ENCODE data around the gene LPO. TPM values are rescaled to one million over a fixed set of nuclear protein-coding genes. Genes with fewer than 3 reads are reported as not detected.

Gene LPO
- total RNA-seq, 1 donor from 2014 or later: 0.27 TPM

DNA sequence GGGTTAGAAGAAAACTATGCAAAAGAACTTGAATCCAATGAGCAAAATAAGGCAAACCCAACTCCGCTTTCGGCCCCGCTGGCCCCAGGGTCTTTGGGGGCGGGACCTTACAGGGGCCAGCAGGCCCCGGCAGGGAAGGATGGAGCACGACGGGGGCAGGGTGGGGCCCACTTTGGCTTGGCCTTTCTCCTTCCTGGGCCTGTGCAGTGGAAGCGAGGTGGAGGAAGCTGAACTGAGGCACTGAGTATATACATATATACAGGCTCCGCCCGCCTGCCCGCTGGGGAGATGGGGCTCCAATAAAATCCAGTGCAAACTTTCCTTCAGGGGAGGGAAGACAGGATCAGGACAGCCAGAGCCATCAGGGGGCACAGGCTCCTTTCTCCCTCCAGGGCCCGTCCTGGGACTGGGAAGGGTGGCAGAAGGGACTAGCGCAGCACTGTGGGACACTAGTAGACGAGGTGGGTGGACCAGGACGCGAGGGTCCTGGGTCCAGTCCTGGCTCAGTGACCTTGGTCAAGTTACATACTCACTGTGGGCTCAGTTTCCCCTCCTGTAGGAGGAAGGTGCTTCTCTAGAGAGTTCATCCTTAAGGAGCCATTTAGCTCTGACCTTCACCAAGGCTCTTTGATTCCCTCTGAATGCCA lies 63.2 kb downstream of the LPO start:
- H3K36me3 Mint-ChIP-seq: no peaks in the 10 kb centered on the region
- DNase-seq (ENCODE audit: low spot score in 2 of 2, unreplicated experiment in 2 of 2): peak in 1 of 2 experiments; percentile 17
- TF ChIP-seq CTCF (IDR thresholded peaks at IDR 0.05; ENCODE audit: unreplicated experiment): no peak
- H3K9me3 Mint-ChIP-seq: peaks cover 13% of the 10 kb centered on the region
- H3K4me3 Mint-ChIP-seq: no peak overlapping the region
- peaks cover 15% of the 10 kb centered on the region for H3K27me3 Mint-ChIP-seq (ENCODE audit: low read depth)
- no peak overlapping the region for H3K27ac Mint-ChIP-seq
- no peaks in the 10 kb centered on the region for H3K4me1 Mint-ChIP-seq

GRCh38 chr17:58302171-58302918 lies 64.0 kb downstream of the LPO start:
- Mint-ChIP-seq H3K36me3 (no peaks in the 10 kb centered on the region), H3K4me1 (no peaks in the 10 kb centered on the region), H3K4me3 (no peak overlapping the region), H3K9me3 (peaks cover 13% of the 10 kb centered on the region), H3K27ac (no peak overlapping the region), H3K27me3 (ENCODE audit: low read depth) (peaks cover 15% of the 10 kb centered on the region)
- peak in 1 of 2 experiments; percentile 30 for DNase-seq (ENCODE audit: low spot score in 2 of 2, unreplicated experiment in 2 of 2)
- no peak for TF ChIP-seq CTCF (IDR thresholded peaks at IDR 0.05; ENCODE audit: unreplicated experiment)

- Mint-ChIP-seq H3K9me3 (peaks cover 11% of the 10 kb centered on the region), H3K27me3 (ENCODE audit: low read depth) (peaks cover 13% of the 10 kb centered on the region), H3K4me3 (no peak overlapping the region), H3K36me3 (no peaks in the 10 kb centered on the region), H3K4me1 (no peaks in the 10 kb centered on the region), H3K27ac (no peak overlapping the region)
- TF ChIP-seq CTCF (IDR thresholded peaks at IDR 0.05; ENCODE audit: unreplicated experiment): no peak
- peak in 1 of 2 experiments; percentile 17 for DNase-seq (ENCODE audit: low spot score in 2 of 2, unreplicated experiment in 2 of 2)
Measured at GRCh38 chr17:58302919-58303585, 64.7 kb downstream of the LPO start.

DNA sequence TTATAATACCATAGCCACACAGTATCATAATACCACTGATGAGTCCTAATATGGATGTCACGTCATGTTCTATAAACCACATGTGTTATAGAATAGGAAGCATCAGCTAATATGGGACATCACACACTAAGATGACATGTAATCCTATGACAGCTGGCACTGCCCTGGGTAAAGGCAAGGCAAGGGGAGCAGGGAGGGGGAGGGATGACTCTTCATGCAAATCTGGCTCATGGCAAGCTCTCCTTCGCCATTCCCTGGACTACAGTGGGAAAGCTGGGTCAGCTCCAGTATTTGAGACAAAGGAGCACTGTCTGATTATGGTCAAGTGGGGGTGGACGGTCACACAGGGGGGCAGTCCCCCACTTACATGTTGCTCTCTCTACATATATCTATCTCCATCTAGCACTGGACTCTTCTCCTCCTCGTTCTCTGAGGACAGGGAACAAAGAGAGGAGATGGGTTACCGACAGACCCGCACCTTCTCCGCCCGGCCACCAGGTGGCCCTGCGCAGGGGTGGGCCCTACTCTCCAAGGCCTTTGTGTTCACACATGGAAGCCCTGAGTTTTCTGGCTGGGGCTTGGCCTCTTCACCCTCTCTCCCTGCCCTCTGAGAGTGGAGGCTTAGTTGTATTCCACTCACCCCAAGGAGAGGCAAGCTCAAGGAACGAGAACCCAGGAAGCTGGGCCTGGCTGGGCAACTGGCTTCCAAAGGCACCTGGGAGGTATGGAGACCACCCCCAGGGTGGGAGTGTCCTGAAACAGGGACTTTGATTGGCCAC lies 65.8 kb downstream of the LPO start:
- H3K9me3 Mint-ChIP-seq: peaks cover 4% of the 10 kb centered on the region
- no peak overlapping the region for H3K27ac Mint-ChIP-seq
- H3K27me3 Mint-ChIP-seq (ENCODE audit: low read depth): peaks cover 8% of the 10 kb centered on the region
- no peak overlapping the region for H3K4me3 Mint-ChIP-seq
- DNase-seq (ENCODE audit: low spot score in 2 of 2, unreplicated experiment in 2 of 2): peak in 1 of 2 experiments; percentile 48
- H3K36me3 Mint-ChIP-seq: peaks cover under 1% of the 10 kb centered on the region
- peak; percentile 67 for TF ChIP-seq CTCF (IDR thresholded peaks at IDR 0.05; ENCODE audit: unreplicated experiment)
- H3K4me1 Mint-ChIP-seq: no peaks in the 10 kb centered on the region

DNA sequence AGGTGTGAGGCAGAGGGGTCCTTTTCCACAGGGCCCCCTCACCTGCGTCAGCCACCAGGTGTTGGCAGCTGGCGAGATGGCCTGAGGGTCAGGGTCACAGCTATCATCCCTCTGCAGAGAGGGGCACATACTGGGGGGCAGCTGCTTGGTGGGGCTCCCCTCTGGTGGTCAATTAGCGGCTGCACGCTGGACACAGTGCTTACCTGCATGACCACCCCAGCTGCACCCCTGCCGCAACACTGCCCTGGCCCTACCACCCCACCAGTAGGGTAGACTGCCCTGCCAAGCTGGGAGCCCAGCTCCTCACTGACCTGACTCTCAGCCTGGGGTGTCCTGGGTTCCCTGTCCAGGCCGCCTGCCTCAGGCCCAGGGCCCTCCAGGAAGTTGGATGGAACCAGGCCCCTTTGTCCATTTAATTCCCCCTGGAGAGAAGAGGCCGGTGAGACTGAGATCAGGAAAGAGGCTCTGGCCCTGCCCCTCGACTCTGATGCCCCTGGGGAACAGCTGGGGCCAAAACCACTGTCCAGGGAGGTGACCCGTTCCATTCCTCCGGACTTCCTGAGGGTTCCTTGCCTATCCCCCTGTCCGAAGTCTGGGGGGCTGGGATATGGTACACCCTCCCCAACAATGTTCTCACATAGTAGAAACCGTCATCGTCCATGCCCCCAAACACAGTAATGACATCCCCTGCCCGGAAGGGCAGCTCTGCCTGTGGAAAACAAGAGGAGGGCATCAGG lies 66.5 kb downstream of the LPO start:
- H3K4me3 Mint-ChIP-seq: no peak overlapping the region
- DNase-seq (ENCODE audit: low spot score in 2 of 2, unreplicated experiment in 2 of 2): peak in 1 of 2 experiments; percentile 33
- H3K4me1 Mint-ChIP-seq: no peaks in the 10 kb centered on the region
- H3K36me3 Mint-ChIP-seq: peaks cover 2% of the 10 kb centered on the region
- H3K27ac Mint-ChIP-seq: no peak overlapping the region
- peaks cover under 1% of the 10 kb centered on the region for H3K9me3 Mint-ChIP-seq
- peaks cover 4% of the 10 kb centered on the region for H3K27me3 Mint-ChIP-seq (ENCODE audit: low read depth)
- no peak for TF ChIP-seq CTCF (IDR thresholded peaks at IDR 0.05; ENCODE audit: unreplicated experiment)
